ENCODE measurements around the gene CDIPT. TPM values are rescaled to one million over a fixed set of nuclear protein-coding genes. Genes with fewer than 3 reads are reported as not detected.

CDIPT gene
- total and polyA plus RNA-seq, 10 of the 15 experiments (the other 5 are each of a cell fraction or from before 2014, with no cell fraction given): 0.87 to 36.4 (median 27.1) TPM

- no peak for TF ChIP-seq ZBTB11 (CRISPR knock-in tag; IDR thresholded peaks at IDR 0.05)
- peak; percentile 42; the same call in 1 of the 2 replicates for TF ChIP-seq CHD2 (IDR thresholded peaks at IDR 0.05; ENCODE audit: borderline replicate concordance, low read depth, low read length)
- peak; percentile 91 to 98 (median 94) for TF ChIP-seq CTCF (IDR thresholded peaks at IDR 0.05 in 2 of 3, conservative IDR thresholded peaks at IDR 0.05 in 1 of 3; ENCODE audit: control insufficient read depth in 2 of 3, extremely low read depth in 1 of 3, insufficient read depth in 1 of 3, low read depth in 3 of 3, low read length in 3 of 3)
- TF ChIP-seq USF2 (IDR thresholded peaks at IDR 0.05; ENCODE audit: borderline replicate concordance, low read depth, low read length): no peak
- TF ChIP-seq ZBTB4 (CRISPR knock-in tag; IDR thresholded peaks at IDR 0.05): no peak
- peak; percentile 58 for TF ChIP-seq NKRF (conservative IDR thresholded peaks at IDR 0.05)
- TF ChIP-seq BRCA1 (IDR thresholded peaks at IDR 0.05; ENCODE audit: low read depth, low read length): no peak
- no peak for TF ChIP-seq RAD51 (IDR thresholded peaks at IDR 0.05)
- TF ChIP-seq TARDBP (IDR thresholded peaks at IDR 0.05; ENCODE audit: borderline replicate concordance): 0 out of 2 replicates have a peak, but pooled peaks have one; percentile 47
- TF ChIP-seq EZH2 (IDR thresholded peaks at IDR 0.05; ENCODE audit: borderline replicate concordance, control insufficient read depth, low read depth, low read length): no peak
- TF ChIP-seq CHD4 (IDR thresholded peaks at IDR 0.05): no peak
- no peak for TF ChIP-seq HDAC2 (IDR thresholded peaks at IDR 0.05)
- TF ChIP-seq CREB1 (IDR thresholded peaks at IDR 0.05; ENCODE audit: low read depth): no peak
- no peak; the same call in none of the 2 replicates for TF ChIP-seq LARP7 (IDR thresholded peaks at IDR 0.05)
- peak; percentile 88 for TF ChIP-seq SMARCA5 (IDR thresholded peaks at IDR 0.05)
Observed at GRCh38 chr16:29815793-29816693, 47.0 kb downstream of the CDIPT start, which contains the start of gene PAGR1 (continued).
